CD8-positive, alpha-beta memory T cell (primary cell): ENCODE results near the gene ACP4. TPM values are rescaled to one million over a fixed set of nuclear protein-coding genes. Genes with fewer than 3 reads are reported as not detected.

ENCODE experiments used
- CTCF ChIA-PET: fragments of 350-600 bp; sonication (Branson Sonifier 250); formaldehyde crosslinking; loops from one replicate; lab custom pipeline; 2021; ENCODE audit warnings: antibody characterized with exemption; lab: Charles Lee
- POLR2A ChIA-PET: fragments of 350-600 bp; sonication (Branson Sonifier 250); formaldehyde crosslinking; loops from one replicate; lab custom pipeline; 2021; ENCODE audit warnings: antibody characterized with exemption; lab: Charles Lee
- DNase-seq, 5 donors: peaks; one replicate each; pipeline versions ENCODE4 v3.0.0 to v3.0.0-alpha.2; 2020 to 2022; ENCODE audit warnings: mixed read lengths in 1 of 5
- H3K27ac ChIP-seq: one replicate; pipeline ENCODE4 v1.7.0; 2013; ENCODE audit warnings: low read depth, mild to moderate bottlenecking, low read length, moderate library complexity
- H3K27me3 ChIP-seq: 2 replicates; pipeline ENCODE4 v1.7.0; 2013; ENCODE audit warnings: low read length, mild to moderate bottlenecking; ENCODE audit not compliant: insufficient read depth, poor library complexity, severe bottlenecking
- H3K36me3 ChIP-seq: 2 replicates; pipeline ENCODE4 v1.7.0; 2013; ENCODE audit warnings: mild to moderate bottlenecking, low read length, moderate library complexity; ENCODE audit not compliant: insufficient read depth
- H3K4me1 ChIP-seq: 2 replicates; pipeline ENCODE4 v1.7.0; 2013; ENCODE audit warnings: mild to moderate bottlenecking, low read length, moderate library complexity; ENCODE audit not compliant: insufficient read depth
- H3K4me3 ChIP-seq: 2 replicates; pipeline ENCODE4 v1.7.0; 2013; ENCODE audit warnings: mild to moderate bottlenecking, low read length
- H3K9me3 ChIP-seq: 2 replicates; pipeline ENCODE4 v1.7.0; 2013; ENCODE audit warnings: mild to moderate bottlenecking, low read length
- H3K27ac Mint-ChIP-seq, 8 donors: one replicate each; pipeline ENCODE4 v1.8.0; 2020 to 2021; ENCODE audit warnings: mixed read lengths in 8 of 8, mild to moderate bottlenecking in 6 of 8, inconsistent platforms in 3 of 8, moderate library complexity in 3 of 8
- H3K27me3 Mint-ChIP-seq, 2 donors: one replicate each; pipeline ENCODE4 v1.8.0; 2020 to 2021; ENCODE audit warnings: mixed read lengths in 2 of 2, mild to moderate bottlenecking in 1 of 2, moderate library complexity in 1 of 2
- H3K36me3 Mint-ChIP-seq, 3 donors: one replicate each; pipeline ENCODE4 v1.8.0; 2020 to 2021; ENCODE audit warnings: mixed read lengths in 3 of 3, inconsistent platforms in 1 of 3, mild to moderate bottlenecking in 1 of 3
- H3K4me1 Mint-ChIP-seq, 3 donors: one replicate each; pipeline ENCODE4 v1.8.0; 2020 to 2021; ENCODE audit warnings: mixed read lengths in 3 of 3, inconsistent platforms in 1 of 3, mild to moderate bottlenecking in 1 of 3
- H3K4me3 Mint-ChIP-seq, 7 donors: one replicate each; pipeline ENCODE4 v1.8.0; 2020 to 2021; ENCODE audit warnings: mixed read lengths in 7 of 7, mild to moderate bottlenecking in 6 of 7, moderate library complexity in 4 of 7, inconsistent platforms in 2 of 7
- H3K9me3 Mint-ChIP-seq, 5 donors: one replicate each; pipeline ENCODE4 v1.8.0; 2020 to 2022; ENCODE audit warnings: mixed read lengths in 5 of 5, mild to moderate bottlenecking in 3 of 5, moderate library complexity in 2 of 5, inconsistent platforms in 1 of 5
- polyA plus RNA-seq: library from polyadenylated mRNA; unstranded; fragments of 300-500 nt; fragmentation: Illumina TruSeq; gene quantifications from one replicate; pipeline ENCODE4 v1.2.3, GENCODE V29; 2021
- total RNA-seq, 2 experiments: library from RNA; stranded (reverse); gene quantifications; one replicate each; pipeline ENCODE4 v1.2.3, GENCODE V29; 2021

ACP4 gene
- total and polyA plus RNA-seq, 3 experiments from 2014 or later: not detected

GRCh38 chr19:50815439-50815838 lies 25.2 kb downstream of the ACP4 start:
- POLR2A ChIA-PET: no interaction called here

DNA sequence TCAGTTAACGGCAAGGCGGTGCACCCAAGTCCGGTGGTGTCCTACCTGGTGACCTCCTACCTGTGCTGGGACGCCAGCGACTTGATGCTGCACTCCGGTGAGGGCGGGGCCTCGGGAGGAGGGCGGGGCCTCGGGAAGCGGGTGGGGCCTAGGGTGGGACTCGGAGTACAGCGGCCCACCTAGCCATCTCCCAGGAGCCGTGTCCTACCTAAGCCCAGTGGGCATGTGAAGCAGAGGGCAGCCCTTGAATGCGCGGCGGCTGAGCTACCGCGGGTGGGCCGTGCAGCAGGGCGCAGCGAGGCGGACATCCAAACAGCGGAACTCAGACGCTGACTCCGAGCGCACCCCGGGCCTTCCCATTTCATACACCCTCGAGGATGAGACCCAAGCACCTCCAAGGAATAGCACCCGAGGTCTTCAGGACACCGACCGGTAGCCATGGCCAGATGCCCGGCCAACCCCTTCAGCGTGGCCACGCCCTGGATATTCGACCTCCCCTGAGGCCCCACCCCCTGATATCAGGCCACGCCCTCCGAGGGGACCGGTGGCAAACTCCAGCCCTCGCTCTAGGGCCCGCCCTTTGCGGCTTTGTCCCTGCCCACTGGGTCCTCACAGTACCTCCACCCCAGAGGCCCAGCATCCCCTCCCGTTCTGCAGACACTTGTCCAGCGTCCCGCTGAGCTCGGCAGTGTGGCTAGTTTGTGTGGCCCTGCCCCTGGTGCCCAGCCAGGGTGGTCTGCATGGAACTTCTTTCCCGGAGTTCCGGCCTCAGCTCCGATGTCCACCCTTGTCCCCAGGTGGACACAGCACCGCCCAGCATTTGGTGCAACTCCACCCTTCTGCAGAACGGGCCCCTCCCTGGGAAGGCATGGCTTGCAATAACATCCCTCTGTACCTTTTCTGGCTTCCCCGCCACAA lies 28.0 kb downstream of the ACP4 start:
- Mint-ChIP-seq H3K4me1 (peaks cover 16 to 32% (median 17%) of the 10 kb centered on the region in 3 donors), H3K4me3 (peak overlapping the region in 6 of 7 donors; percentile 52 to 76 (median 64)), H3K27me3 (peaks cover 50 to 84% of the 10 kb centered on the region in 2 donors), H3K36me3 (peaks cover 0 to 9% (median 0%) of the 10 kb centered on the region in 3 donors), H3K9me3 (peaks cover 0 to 3% (median 2%) of the 10 kb centered on the region in 5 donors), H3K27ac (peak overlapping the region in 1 of 8 donors; percentile 17)
- CTCF ChIA-PET: no interaction called here
- H3K4me1 ChIP-seq: peaks cover 5% of the 10 kb centered on the region
- H3K27me3 ChIP-seq: peaks cover 36% of the 10 kb centered on the region
- POLR2A ChIA-PET: no interaction called here
- H3K9me3 ChIP-seq: no peaks in the 10 kb centered on the region
- H3K27ac ChIP-seq: peak overlapping the region; percentile 16
- no peaks in the 10 kb centered on the region for H3K36me3 ChIP-seq
- H3K4me3 ChIP-seq: peak overlapping the region; percentile 12
- peak in 2 of 5 donors; percentile 20 to 41 for DNase-seq

More at GRCh38 chr19:50815439-50815838, 25.2 kb downstream of the ACP4 start:
- Mint-ChIP-seq H3K9me3 (peaks cover 0 to 3% (median 1%) of the 10 kb centered on the region in 5 donors), H3K27me3 (peaks cover 51 to 67% of the 10 kb centered on the region in 2 donors), H3K4me3 (no peak overlapping the region), H3K36me3 (peaks cover 0 to 4% (median 0%) of the 10 kb centered on the region in 3 donors), H3K4me1 (peaks cover 13 to 25% (median 14%) of the 10 kb centered on the region in 3 donors), H3K27ac (no peak overlapping the region)
- DNase-seq: no peak
- no peak overlapping the region for H3K4me3 ChIP-seq
- no peaks in the 10 kb centered on the region for H3K36me3 ChIP-seq
- H3K27ac ChIP-seq: no peak overlapping the region
- CTCF ChIA-PET: no interaction called here
- no peaks in the 10 kb centered on the region for H3K9me3 ChIP-seq
- peaks cover 32% of the 10 kb centered on the region for H3K27me3 ChIP-seq
- H3K4me1 ChIP-seq: peaks cover 5% of the 10 kb centered on the region

DNA sequence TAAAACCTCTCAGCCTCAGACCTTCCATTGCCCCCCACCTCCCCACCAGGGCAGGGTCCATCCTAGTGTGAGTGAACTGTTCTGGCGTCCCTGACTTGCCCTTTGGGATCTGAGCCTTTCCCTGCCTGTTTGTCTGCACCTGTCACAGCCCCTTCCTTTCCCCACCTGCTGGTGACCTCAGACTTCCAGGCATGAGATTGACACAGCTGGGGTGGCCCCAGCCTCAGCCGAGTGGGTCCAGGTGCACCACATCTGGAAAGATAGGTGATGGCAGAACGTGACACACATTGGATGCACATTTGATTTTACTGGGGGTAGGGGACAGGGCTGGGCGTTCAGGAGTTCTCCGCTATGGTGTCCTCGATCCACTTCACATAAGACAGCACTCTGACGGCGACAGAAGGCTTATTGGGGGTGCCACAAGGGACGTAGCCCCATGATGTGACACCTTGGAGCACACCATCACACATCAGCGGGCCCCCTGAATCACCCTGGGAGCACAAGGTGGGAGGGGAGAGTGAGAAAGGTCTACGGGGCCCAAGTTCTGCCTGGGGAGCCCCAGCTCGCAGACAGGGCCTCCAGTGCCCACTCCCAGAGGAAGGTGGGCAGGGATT lies 28.8 kb downstream of the ACP4 start:
- no peaks in the 10 kb centered on the region for H3K9me3 ChIP-seq
- CTCF ChIA-PET: no interaction called here
- Mint-ChIP-seq H3K9me3 (peaks cover 0 to 3% (median 2%) of the 10 kb centered on the region in 5 donors), H3K36me3 (peaks cover 0 to 9% (median 0%) of the 10 kb centered on the region in 3 donors), H3K27me3 (peaks cover 50 to 87% of the 10 kb centered on the region in 2 donors), H3K4me1 (peaks cover 16 to 32% (median 17%) of the 10 kb centered on the region in 3 donors), H3K27ac (peak overlapping the region in 3 of 8 donors; percentile 3 to 49 (median 17)), H3K4me3 (peak overlapping the region in 6 of 7 donors; percentile 52 to 76 (median 64))
- POLR2A ChIA-PET: no interaction called here
- H3K4me3 ChIP-seq: no peak overlapping the region
- no peaks in the 10 kb centered on the region for H3K36me3 ChIP-seq
- no peak overlapping the region for H3K27ac ChIP-seq
- DNase-seq: no peak
- H3K27me3 ChIP-seq: peaks cover 36% of the 10 kb centered on the region
- H3K4me1 ChIP-seq: peaks cover 5% of the 10 kb centered on the region

- Histone ChIP-seq H3K9me3 (no peaks in the 10 kb centered on the region), H3K4me3 (no peak overlapping the region), H3K36me3 (no peaks in the 10 kb centered on the region), H3K27me3 (peaks cover 36% of the 10 kb centered on the region), H3K4me1 (peaks cover 5% of the 10 kb centered on the region), H3K27ac (peak overlapping the region; percentile 67)
- peaks cover 16 to 32% (median 17%) of the 10 kb centered on the region in 3 donors for H3K4me1 Mint-ChIP-seq
- peaks cover 0 to 3% (median 2%) of the 10 kb centered on the region in 5 donors for H3K9me3 Mint-ChIP-seq
- POLR2A ChIA-PET: no interaction called here
- H3K27me3 Mint-ChIP-seq: peaks cover 47 to 89% of the 10 kb centered on the region in 2 donors
- CTCF ChIA-PET: no interaction called here
- peak overlapping the region in 2 of 7 donors; percentile 7 to 62 for H3K4me3 Mint-ChIP-seq
- peaks cover 0 to 9% (median 0%) of the 10 kb centered on the region in 3 donors for H3K36me3 Mint-ChIP-seq
- no peak overlapping the region for H3K27ac Mint-ChIP-seq
- no peak for DNase-seq
Measured at GRCh38 chr19:50819636-50820035, 29.4 kb downstream of the ACP4 start.

DNA sequence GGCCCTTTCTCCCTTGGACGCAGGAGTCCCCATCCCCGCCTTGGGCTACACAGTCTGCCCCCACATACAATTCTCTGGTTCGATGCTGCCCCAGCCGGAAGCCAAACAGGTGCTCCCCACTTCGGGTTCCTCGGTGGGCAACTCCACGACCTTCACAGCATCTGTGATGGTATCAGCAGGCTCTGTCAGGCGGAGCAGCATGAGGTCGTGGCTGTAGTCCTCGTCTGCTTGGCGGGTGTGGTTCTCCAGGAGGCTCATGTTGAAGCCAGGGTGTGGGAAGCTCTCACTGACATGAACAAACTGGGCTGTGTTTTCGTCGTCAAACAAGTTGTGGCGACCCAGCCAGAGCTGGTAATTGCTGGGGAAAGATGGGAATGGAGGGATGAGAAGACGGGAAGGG lies 29.9 kb downstream of the ACP4 start:
- no peaks in the 10 kb centered on the region for H3K9me3 ChIP-seq
- H3K27me3 Mint-ChIP-seq: peaks cover 47 to 85% of the 10 kb centered on the region in 2 donors
- peaks cover 36% of the 10 kb centered on the region for H3K27me3 ChIP-seq
- H3K27ac Mint-ChIP-seq: no peak overlapping the region
- DNase-seq: no peak
- H3K4me3 Mint-ChIP-seq: peak overlapping the region in 4 of 7 donors; percentile 7 to 70 (median 30)
- ChIA-PET CTCF (no interaction called here), POLR2A (no interaction called here)
- H3K4me1 ChIP-seq: peaks cover 5% of the 10 kb centered on the region
- H3K4me1 Mint-ChIP-seq: peaks cover 16 to 32% (median 17%) of the 10 kb centered on the region in 3 donors
- H3K4me3 ChIP-seq: no peak overlapping the region
- no peaks in the 10 kb centered on the region for H3K36me3 ChIP-seq
- peaks cover 0 to 9% (median 0%) of the 10 kb centered on the region in 3 donors for H3K36me3 Mint-ChIP-seq
- H3K9me3 Mint-ChIP-seq: peaks cover 0 to 3% (median 2%) of the 10 kb centered on the region in 5 donors
- H3K27ac ChIP-seq: peak overlapping the region; percentile 67

GRCh38 chr19:50820549-50821247 lies 30.5 kb downstream of the ACP4 start:
- ChIA-PET POLR2A (no interaction called here), CTCF (no interaction called here)
- Histone ChIP-seq H3K4me3 (no peak overlapping the region), H3K36me3 (no peaks in the 10 kb centered on the region), H3K4me1 (peaks cover 5% of the 10 kb centered on the region), H3K27me3 (peaks cover 36% of the 10 kb centered on the region), H3K27ac (peak overlapping the region; percentile 67), H3K9me3 (no peaks in the 10 kb centered on the region)
- peaks cover 16 to 32% (median 17%) of the 10 kb centered on the region in 3 donors for H3K4me1 Mint-ChIP-seq
- H3K36me3 Mint-ChIP-seq: peaks cover 0 to 9% (median 0%) of the 10 kb centered on the region in 3 donors
- peak overlapping the region in 3 of 7 donors; percentile 6 to 70 (median 46) for H3K4me3 Mint-ChIP-seq
- H3K9me3 Mint-ChIP-seq: peaks cover 0 to 3% (median 2%) of the 10 kb centered on the region in 5 donors
- DNase-seq: no peak
- peaks cover 47 to 79% of the 10 kb centered on the region in 2 donors for H3K27me3 Mint-ChIP-seq
- H3K27ac Mint-ChIP-seq: peak overlapping the region in 2 of 8 donors; percentile 26 to 56

DNA sequence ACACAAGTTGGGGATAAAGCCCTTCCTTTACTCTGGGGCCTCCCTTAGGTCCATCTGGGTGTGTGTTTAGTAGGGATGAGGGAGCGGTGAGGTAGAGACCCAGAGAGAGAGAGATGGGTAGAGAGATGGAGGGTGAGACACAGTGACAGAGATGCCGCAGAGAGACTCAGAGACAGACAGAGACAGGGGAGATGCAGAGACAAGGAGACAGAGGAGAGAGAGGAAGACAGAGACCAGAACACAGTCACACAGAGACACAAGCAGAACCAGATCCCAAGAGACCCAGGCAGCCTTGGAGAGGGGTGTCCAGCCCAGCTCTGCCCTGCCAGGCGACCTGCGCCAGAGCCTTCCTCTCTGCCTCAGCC lies 31.0 kb downstream of the ACP4 start:
- Histone ChIP-seq H3K27ac (peak overlapping the region; percentile 59), H3K27me3 (peaks cover 36% of the 10 kb centered on the region), H3K36me3 (no peaks in the 10 kb centered on the region), H3K4me3 (no peak overlapping the region), H3K9me3 (no peaks in the 10 kb centered on the region), H3K4me1 (peaks cover 5% of the 10 kb centered on the region)
- CTCF ChIA-PET: no interaction called here
- Mint-ChIP-seq H3K9me3 (peaks cover 0 to 2% (median 2%) of the 10 kb centered on the region in 5 donors), H3K27ac (peak overlapping the region in 1 of 8 donors; percentile 61), H3K27me3 (peaks cover 44 to 75% of the 10 kb centered on the region in 2 donors), H3K4me3 (no peak overlapping the region), H3K4me1 (peaks cover 16 to 32% (median 17%) of the 10 kb centered on the region in 3 donors), H3K36me3 (peaks cover 0 to 9% (median 0%) of the 10 kb centered on the region in 3 donors)
- POLR2A ChIA-PET: no interaction called here
- DNase-seq: no peak
